GM12873 (cell line): ENCODE measurements around the gene CDS1.

Experiments used
- CTCF ChIP-seq: IDR thresholded peaks from 2 replicates; pipeline ENCODE4 v1.5.1; 2012; ENCODE audit warnings: low read depth, mild to moderate bottlenecking, moderate library complexity, low read length, control low read depth; ENCODE audit not compliant: insufficient read depth; ENCODE audit errors: missing control alignments

The CDS1 gene

DNA sequence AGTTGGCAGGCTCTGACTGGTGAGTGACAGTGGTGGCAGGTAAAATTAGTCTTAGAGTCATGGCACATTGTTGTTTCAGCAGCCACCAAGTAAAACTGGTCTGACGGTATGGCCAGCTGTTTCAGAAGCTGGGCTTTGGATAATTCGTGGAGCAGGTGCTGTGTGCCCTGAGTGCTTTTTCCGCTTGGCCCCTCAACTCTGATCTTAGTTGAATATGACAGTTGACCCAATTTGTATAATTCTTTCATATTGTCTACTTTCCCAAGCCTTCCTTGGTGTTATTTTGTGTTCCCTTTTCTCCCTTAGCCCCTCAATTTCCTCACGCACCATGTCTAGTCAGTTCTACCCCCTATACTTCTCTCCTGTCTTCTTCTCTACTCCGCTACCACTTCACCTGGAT is 32.0 kb downstream of the CDS1 start:
- TF ChIP-seq CTCF: no peak

DNA sequence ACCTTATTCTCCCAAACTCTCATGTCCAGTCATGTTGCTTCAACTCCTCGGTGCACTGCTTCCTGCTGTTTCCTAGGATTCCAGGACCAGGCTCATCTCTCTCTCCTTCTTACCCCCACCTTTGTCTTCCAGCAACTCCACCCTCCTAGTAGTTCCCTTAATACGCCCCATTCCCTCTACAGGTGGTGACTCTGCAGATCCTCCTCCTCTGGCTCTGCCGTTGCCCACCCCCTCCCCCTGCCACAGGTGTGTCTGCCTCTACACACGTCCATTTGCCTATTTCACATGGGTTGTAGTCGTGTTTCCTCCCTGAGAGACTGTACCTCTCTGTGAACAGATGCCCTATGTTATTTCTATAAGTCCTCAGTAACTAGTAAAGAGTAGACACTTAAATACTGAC is 32.4 kb downstream of the CDS1 start:
- TF ChIP-seq CTCF: no peak

- no peak for TF ChIP-seq CTCF
Observed at GRCh38 chr4:84622959-84623358, 40.0 kb downstream of the CDS1 start.

- no peak for TF ChIP-seq CTCF
Observed at GRCh38 chr4:84623661-84624060, 40.7 kb downstream of the CDS1 start.

DNA sequence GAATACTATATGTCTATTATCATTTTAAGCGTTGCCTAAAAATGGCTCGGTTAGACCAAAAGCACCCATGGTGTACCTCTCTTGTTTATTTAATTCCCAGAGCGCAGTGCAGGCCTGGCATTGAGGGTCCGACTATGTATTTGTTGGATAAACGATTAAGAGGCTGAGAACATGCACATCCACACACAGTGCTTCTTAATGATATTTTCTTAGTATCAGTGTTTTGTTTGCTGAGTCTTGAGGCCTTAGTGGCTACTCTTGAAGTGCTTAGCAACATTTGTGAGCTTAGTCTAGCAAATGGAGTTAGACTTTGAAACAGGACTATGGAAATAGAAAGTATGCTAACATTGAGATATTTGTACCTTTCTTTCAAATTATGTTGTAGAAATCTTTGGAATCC is 43.7 kb downstream of the CDS1 start:
- no peak for TF ChIP-seq CTCF

GRCh38 chr4:84631573-84631972 is 48.6 kb downstream of the CDS1 start:
- no peak for TF ChIP-seq CTCF

DNA sequence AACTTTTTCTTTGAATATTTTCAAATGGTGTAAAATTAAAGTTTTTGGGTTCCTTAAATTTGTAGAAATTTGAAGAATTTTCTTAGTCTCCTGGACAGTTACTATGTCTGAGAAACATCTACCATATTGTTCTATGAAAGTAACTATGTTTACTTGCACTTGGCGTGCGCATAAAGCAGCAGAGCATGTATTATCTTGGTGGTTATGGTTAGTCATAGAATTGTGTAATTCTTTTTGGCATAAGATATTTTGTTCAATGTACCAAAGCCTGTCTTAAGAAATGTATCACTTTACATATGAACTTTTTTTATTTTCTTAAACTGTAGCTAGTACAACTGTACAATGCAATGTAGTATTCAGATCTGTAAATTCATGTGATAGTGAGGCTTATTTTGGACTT is 49.2 kb downstream of the CDS1 start:
- no peak for TF ChIP-seq CTCF

DNA sequence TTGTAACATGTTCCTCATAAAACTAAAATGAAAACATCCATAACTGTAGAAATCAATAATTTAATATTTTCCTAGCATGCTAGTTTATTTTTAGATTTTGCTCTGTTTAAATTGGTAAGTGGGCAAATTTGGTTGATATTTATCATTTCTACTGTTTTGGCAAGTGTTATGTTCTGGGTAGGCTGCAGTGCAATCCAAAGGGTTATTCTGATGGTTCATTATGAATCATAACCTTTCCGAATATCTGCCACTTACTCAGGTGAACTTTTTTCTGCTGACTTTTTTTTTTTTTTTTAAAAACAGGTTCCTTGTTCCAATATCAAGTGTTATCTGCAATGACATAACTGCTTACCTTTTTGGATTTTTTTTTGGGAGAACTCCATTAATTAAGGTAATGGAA is 52.0 kb downstream of the CDS1 start:
- TF ChIP-seq CTCF: no peak
